HG03432 (cell line): ENCODE measurements around the gene KRT32.
"Not testable (repeated sequence)": the region's sequence is repeated elsewhere in the genome, so short reads cannot be mapped to it uniquely, and the experiment has no call there.

Experiments
- ATAC-seq: cut with Tn5 transposase; IDR thresholded peaks from one replicate; pipeline ENCODE4 v1.9.1; 2021; ENCODE audit warnings: mild to moderate bottlenecking, moderate library complexity; ENCODE audit not compliant: unreplicated experiment

KRT32 gene

DNA sequence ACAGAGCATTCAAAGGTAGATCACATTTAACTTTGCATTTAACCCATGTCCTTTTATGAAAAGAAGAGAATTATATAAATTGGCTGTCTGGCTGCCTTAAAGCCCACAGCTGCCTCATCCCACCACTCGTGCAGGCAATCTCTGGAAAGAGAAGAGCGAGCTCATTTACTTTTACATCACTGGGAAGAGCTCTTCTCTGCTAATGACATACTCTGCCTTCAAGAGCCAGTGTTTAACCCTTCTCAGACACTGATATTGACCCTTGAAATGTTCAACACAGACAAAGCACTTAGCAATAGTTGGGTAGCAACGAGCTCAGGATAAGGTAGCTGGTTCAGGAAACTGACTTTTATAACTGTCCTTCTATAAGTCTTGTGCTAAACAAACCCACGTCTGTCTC is 33.2 kb downstream of the KRT32 start:
- no peak for ATAC-seq

GRCh38 chr17:41433586-41433985 is 33.6 kb downstream of the KRT32 start:
- no peak for ATAC-seq

DNA sequence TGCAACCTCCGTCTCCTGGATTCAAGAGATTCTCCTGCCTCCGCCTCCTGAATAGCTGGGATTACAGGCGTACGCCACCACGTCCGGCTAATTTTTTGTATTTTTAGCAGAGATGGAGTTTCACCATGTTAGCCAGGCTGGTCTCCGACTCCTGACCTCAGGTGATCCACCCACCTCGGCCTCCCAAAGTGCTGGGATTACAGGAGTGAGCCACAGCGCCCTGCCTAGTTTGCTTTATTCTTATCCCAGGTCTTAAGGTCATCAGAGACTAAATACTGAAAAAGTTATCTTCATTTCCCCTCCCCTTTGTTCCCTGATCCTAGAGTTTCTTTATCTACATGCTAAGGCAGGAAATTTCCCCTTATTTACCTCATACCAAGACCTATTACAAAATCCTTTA is 36.8 kb downstream of the KRT32 start:
- not testable (repeated sequence) for ATAC-seq

GRCh38 chr17:41429667-41430066 is 37.5 kb downstream of the KRT32 start:
- no peak for ATAC-seq

- no peak for ATAC-seq
These were observed 38.4 kb downstream of the KRT32 start for GRCh38 chr17:41428591-41429291.

DNA sequence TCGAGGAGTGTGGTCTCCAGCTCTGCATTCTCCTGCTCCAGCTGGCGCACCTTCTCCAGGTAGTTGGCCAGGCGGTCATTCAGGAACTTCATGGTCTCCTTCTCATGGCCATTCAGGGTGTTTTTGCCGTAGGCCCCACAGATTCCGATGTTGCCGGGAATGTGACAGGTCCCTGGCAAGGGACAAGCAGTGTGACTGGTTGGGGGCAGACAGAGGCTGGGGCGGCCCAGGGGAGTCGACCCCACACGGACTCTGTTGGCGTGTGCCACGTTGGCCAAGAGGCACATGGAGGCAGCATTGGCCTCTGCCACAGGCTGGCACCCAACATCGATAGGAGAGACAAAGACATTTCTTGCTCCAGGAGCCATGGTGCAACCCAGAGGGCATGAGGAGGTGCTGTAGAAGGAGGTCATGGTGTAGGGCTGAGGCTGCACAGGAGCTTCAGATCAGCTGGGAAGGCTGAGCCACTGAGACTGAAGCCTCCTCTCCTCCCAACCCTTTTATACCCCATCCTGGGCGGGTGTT is 43.0 kb downstream of the KRT32 start, which contains the start of gene KRT37:
Gene KRT37, minus strand, starts transcription at position 475 of the 525 bp plus-strand sequence. Its CDS starts 62 bp downstream, at position 413.
- ATAC-seq, result no peak

GRCh38 chr17:41422586-41422985 is 44.6 kb downstream of the KRT32 start:
- not testable (repeated sequence) for ATAC-seq

- ATAC-seq, result no peak
These were observed 45.6 kb downstream of the KRT32 start for GRCh38 chr17:41421617-41422016.

- no peak for ATAC-seq
These were observed 46.1 kb downstream of the KRT32 start for GRCh38 chr17:41421116-41421515.

DNA sequence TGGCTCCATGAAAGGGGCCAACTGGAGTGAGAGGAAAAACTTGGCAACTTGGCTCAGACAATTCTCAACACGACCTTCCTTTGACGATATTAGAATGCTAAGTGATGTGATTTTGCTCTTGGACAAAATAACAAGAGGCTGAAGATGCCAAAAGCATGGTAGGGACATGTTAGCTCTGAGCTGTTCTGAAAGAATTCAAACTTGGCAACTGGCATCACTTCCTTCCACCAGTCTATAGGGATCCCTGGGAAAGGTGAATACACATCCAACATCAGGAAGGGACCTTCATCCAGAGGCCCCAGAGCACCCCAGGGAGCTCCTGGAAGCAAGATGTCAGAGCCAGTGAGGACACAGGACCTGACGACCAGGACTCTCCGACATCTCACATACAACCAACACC is 47.1 kb downstream of the KRT32 start:
- ATAC-seq, result no peak

GRCh38 chr17:41419716-41420115 is 47.5 kb downstream of the KRT32 start:
- ATAC-seq, result no peak

DNA sequence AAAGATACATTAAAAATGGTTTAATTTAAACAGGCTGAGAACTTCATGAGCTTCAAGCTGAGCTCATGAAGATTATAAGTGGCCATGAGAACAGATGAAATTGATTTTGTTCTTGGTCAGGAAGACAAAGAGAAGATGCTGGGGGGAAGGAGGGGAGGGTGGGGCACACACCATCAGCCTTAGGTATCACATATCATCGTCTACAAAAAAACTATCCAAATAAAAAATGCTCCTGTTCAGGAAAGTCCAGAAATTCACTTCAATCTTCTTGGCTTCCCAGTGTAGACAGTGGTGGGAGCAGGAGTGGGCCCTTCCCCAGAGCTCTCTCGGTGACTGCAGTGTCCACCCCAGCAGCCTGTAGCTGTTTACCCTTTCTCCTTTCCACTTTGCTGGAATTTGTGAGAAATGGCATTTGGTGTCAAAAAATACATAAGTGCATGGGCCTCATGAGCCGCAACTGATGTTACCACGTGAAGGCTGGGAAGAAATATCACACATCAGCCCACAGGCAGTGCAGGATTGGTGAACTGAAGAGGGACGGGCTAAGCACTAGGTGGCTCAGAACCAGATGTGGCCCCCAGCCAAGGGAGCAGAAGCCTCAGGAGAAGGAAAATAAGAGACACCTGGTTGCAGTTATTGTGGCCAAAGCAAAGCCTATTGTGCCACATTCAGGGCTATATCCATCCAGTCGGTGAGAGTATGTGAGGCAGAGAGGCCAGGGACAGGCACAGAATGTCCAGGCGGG is 48.9 kb downstream of the KRT32 start:
- ATAC-seq, result no peak

DNA sequence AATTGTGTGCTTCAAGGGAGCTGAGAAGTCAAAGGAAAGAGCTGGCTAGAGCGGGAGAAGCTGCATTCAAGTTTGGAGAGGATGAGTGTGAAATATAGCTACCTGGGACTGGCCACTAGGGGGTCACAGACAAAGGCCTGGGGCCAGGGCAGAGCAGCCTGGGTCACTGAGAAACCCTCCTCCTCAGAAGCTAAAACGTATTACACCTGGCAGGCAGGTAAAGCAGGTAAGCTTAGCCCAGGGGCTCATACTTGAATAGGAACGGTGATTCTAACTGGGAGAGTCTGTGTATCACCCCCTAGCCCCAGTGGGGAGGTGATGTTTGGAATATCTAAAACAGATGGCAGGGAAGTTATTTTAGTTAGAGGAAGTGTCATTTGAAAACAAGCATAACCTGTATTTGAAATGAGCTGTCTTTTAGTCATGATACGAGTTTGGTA is 49.6 kb downstream of the KRT32 start:
- no peak for ATAC-seq

GRCh38 chr17:41417127-41417526 is 50.1 kb downstream of the KRT32 start:
- ATAC-seq, result no peak

- ATAC-seq, result no peak
These were observed 50.7 kb downstream of the KRT32 start for GRCh38 chr17:41416479-41416878.

DNA sequence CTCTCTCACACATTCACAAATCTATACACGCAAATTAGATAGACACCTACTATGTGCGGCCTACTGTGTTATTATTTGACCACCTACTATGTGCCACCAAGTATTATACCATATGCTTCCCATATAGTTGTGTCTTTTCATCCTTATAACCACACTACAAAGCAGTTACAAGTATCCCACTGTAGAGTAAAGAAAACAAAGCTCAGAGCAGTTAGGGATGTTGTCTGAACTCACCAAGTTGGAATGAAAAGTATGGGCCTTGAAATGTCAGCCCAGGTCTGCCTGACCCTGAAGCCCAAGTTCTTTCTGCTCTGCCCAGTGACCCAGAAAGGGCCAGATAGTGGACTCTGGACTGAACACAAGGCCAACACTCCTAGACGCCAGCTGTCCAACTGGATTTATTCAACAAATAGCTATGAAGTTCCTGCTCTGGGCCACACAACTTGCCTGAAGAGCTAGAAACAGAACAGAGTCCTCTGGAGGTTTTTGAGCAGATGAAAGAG is 51.3 kb downstream of the KRT32 start:
- ATAC-seq, result no peak

- ATAC-seq, result no peak
These were observed 51.8 kb downstream of the KRT32 start for GRCh38 chr17:41415411-41415810.

DNA sequence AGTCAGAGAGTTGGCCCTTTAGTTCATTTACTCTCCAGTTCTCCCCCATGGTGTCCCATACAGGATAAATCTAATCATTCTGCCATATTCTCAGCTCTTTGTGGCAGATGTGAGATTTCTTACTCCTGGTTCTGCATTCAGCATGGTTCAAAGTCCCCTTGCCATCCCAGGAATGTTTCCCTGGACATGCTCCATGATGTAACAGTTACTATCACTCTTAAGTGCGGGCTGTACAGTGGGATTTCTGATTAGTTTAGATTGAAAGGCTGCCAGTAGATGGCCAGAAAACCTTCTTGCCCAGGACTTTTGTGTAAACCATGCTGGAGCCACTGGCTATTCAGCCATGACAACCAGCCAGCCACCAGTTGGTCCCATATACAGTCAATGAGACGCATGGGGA is 53.2 kb downstream of the KRT32 start:
- no peak for ATAC-seq

DNA sequence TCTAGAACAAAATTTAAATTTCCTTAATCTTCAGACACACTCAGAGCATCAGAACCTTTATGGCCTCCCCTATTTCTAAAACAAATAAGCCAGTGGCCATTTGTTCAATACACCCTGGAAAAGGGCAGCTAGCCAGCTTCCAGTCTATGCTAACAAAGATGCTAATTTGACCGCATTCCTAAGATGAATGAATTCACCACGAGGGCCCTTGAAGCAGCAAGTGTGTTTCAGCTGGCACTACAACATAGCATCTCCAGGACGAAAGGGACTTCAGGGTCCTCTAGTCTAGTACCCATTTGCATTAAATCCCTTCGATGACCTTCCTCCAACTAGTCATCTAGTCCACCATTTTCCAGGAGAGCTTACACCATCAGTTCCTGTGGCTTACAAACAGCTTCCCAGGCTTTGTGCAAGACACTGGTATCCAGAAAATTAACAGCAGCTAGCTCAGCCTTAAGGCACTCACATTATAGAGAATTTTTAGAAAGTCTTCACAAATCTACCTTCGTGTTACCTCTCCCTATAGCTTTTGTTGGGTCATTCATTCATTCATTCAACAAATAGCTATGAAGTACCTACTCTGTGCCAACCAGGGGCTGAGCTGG is 53.7 kb downstream of the KRT32 start:
- ATAC-seq, result no peak

DNA sequence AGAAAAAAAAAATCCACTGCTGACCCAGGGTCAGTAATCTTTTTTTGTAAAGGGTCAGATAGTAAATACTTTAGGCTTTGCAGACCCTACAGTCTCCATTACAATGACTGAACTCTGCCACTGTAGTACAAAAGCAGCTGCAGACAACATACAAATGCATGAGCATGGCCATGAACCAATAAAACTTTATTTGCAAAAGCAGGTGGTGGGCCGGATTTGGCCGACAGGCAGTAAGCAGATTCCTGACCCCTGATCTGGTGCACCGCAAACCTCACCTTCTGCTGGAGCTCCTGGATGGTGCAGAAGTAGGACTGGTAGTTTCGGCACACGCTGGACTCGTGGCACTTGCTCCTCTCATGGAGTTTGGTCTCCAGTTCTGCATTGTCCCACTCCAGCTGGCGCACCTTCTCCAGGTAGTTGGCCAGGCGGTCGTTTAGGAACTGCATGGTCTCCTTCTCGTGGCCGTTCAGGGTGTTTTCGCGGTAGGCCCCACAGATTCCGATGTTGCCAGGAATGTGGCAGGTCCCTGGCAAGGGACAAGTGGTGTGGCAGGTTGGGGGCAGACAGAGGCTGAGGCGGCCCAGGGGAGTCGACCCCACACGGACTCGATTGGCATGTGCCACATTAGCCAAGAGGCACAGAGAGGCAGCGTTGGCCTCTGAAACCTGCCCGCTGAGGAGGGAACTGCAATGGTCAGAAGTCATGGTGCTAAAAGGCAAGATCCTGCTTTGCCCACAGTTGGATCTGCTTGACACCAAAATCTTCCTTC is 55.9 kb downstream of the KRT32 start:
- ATAC-seq, result no peak
